Measurements from ENCODE around the gene CYTIP.

CYTIP gene

DNA sequence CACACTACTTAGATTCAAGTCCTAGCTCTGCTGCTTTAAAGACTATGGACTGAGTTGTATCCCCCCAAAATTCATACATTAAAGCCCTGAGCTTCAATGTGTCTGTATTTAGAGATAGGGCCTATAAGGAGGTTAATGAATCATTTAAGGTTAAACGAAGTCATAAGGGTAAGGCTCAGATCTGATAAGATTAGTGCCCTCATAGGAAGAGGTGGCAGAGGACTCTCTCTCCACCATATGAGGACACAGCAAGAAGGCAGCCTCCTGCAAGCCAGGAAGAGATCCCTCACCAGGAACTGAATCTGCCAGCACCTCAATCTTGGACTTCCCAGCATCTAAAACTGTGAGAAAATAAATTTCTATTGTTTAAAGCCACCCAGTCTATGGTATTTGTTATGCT, 3.1 kb upstream of the CYTIP start:
- H3K4me3 ChIP-seq (replicated peaks; ENCODE audit: low read depth, low read length): no peak overlapping the region
- DNase-seq (ENCODE audit: extremely low read depth, low read depth): no peak
- TF ChIP-seq, protein P1, sequence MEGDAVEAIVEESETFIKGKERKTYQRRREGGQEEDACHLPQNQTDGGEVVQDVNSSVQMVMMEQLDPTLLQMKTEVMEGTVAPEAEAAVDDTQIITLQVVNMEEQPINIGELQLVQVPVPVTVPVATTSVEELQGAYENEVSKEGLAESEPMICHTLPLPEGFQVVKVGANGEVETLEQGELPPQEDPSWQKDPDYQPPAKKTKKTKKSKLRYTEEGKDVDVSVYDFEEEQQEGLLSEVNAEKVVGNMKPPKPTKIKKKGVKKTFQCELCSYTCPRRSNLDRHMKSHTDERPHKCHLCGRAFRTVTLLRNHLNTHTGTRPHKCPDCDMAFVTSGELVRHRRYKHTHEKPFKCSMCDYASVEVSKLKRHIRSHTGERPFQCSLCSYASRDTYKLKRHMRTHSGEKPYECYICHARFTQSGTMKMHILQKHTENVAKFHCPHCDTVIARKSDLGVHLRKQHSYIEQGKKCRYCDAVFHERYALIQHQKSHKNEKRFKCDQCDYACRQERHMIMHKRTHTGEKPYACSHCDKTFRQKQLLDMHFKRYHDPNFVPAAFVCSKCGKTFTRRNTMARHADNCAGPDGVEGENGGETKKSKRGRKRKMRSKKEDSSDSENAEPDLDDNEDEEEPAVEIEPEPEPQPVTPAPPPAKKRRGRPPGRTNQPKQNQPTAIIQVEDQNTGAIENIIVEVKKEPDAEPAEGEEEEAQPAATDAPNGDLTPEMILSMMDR (IDR thresholded peaks at IDR 0.05; ENCODE audit: low read depth, low read length, missing control alignments): no peak

DNA sequence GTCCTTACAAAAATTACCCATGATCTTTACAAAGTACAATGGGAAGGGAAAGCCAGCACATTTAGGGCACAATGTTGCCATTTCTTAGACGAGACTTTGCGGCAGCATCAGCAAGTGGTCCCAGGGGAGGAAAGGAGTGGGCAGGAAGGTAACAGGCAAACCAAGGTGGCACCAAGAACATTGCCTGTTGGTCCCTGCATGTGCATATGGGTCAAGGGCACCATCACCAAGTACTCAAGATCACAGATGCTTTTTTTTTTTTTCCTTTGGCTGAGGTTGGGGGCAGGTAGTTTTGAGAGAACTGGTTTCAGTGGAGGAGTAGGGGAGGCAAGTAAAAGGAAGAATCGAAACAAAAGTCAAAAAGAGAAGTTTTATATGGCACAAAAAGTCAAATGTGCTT, 752 bp upstream of the CYTIP start:
- no peak for DNase-seq (ENCODE audit: extremely low read depth, low read depth)
- TF ChIP-seq, protein P1 (IDR thresholded peaks at IDR 0.05; ENCODE audit: low read depth, low read length, missing control alignments): no peak
- no peak overlapping the region for H3K4me3 ChIP-seq (replicated peaks; ENCODE audit: low read depth, low read length)

DNA sequence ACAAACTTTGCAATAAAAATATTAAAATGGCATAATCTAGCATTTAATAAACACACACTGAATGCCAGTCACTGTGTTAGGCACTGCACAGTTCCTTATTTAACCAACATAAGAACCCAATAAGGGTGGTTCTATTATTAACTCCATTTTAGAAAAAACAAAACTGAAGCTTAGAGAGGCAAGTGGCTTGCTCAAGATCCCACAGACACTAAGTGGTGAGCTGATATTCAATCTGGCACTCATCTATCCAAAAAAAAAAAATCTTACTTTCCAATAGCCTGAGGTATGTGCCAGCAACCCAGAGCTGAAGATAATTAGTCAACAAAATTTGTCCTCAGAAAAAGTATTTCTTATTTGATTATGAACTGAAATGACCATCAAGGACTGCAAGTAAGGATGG, 799 bp downstream of the CYTIP start:
- H3K4me3 ChIP-seq (replicated peaks; ENCODE audit: low read depth, low read length): no peak overlapping the region
- TF ChIP-seq, protein P1 (IDR thresholded peaks at IDR 0.05; ENCODE audit: low read depth, low read length, missing control alignments): no peak
- DNase-seq (ENCODE audit: extremely low read depth, low read depth): no peak

DNA sequence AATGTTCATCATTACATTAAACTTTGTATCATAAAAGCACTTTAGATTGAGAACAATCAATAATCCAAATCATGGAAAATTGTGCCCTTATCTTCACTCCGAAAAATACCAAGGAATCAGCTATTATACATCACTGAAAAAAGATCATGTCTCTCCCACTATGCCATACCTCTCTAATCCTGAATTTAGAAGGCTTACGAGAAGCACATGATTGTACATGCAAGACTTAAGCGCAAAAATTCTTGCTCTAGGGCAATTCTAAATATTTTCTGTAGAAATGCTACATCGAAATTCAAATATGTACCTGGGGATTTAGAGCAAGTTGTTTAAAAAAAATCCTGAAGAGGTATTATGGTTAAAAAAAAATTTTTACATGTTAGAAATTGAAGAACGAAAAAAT, 1.3 kb downstream of the CYTIP start:
- TF ChIP-seq, protein P1 (IDR thresholded peaks at IDR 0.05; ENCODE audit: low read depth, low read length, missing control alignments): no peak
- no peak for DNase-seq (ENCODE audit: extremely low read depth, low read depth)
- no peak overlapping the region for H3K4me3 ChIP-seq (replicated peaks; ENCODE audit: low read depth, low read length)

DNA sequence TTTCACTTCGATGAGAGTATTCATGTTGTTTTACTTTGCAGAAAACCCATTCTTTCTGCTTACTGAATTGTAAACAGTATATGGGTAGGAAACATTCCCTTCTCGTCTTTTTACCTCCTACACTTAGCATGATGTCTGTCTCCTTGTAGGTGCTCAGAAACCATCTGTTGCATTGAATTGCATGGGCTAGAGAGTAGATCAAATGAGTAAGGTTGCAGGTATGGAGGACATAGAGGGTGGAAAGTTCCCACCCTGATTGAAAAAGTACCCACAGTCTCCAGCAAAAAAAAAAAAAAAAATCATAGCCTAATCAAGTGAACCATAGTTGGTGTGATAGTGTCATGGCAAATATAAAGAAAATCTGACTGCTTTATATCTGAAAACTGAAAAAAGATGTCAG, 1.7 kb downstream of the CYTIP start:
- TF ChIP-seq, protein P1 (IDR thresholded peaks at IDR 0.05; ENCODE audit: low read depth, low read length, missing control alignments): no peak
- DNase-seq (ENCODE audit: extremely low read depth, low read depth): no peak
- H3K4me3 ChIP-seq (replicated peaks; ENCODE audit: low read depth, low read length): no peak overlapping the region

DNA sequence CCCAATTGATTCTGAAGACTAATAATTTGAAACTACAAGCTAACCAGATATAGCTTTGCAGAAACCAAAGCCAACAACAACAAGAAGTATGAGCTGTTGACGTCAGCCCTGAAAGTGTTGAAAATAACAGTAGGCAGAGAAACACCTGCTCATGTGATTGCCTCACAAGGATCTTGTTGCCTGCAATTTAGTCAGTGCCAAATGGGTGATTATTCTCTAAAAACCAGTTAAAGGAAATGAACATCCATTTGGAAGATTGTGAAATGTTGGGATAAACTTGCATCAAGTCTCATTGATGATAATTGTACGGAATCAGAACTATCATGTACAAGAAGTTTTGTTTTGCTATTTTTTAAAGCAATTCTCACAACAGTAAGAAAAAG, 2.8 kb downstream of the CYTIP start:
- no peak overlapping the region for H3K4me3 ChIP-seq (replicated peaks; ENCODE audit: low read depth, low read length)
- TF ChIP-seq, protein P1 (IDR thresholded peaks at IDR 0.05; ENCODE audit: low read depth, low read length, missing control alignments): no peak
- DNase-seq (ENCODE audit: extremely low read depth, low read depth): no peak

DNA sequence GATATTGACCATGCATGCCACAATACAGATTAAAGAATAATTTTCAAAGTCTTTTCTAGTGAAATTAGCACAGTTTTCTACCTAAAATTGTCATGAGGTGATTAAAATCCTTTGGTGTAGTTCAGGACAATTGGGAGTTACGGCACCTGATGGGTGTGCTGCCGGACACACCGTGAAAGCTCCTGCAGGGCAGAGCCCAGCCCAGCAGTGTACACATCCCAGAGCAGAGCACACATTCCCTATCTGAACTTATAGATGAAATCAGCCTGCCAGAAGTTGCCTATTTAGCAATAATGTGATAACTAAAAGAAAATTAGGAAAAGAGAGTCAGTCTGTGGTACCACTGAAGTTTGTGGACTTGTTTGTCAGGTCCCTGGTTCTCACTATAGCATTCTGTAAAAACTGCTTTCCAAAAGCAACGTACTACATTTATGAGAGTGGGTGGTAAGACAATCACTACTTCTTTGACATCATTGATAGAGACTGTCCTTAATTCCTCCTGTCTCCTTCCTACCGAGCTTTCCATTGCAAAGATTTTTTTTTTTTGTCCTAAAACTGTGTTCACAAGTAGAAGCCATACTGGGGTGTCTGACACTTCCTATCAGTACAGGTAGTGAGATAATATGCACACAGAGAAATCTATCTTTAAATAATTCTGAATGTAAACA, 3.4 kb downstream of the CYTIP start:
- no peak for DNase-seq (ENCODE audit: extremely low read depth, low read depth)
- TF ChIP-seq, protein P1 (IDR thresholded peaks at IDR 0.05; ENCODE audit: low read depth, low read length, missing control alignments): no peak
- no peak overlapping the region for H3K4me3 ChIP-seq (replicated peaks; ENCODE audit: low read depth, low read length)
